Lower lobe of right lung (tissue), 2 donors: Measurements from ENCODE around the gene CHI3L1. TPM values are rescaled to one million over a fixed set of nuclear protein-coding genes. Genes with fewer than 3 reads are reported as not detected.

Experiments used
- ATAC-seq, 2 donors: fragments of 200-7000 bp; cut with Tn5 transposase; one replicate each; pipeline ENCODE4 v1.9.1; 2020 to 2022; ENCODE audit warnings: mild to moderate bottlenecking in 2 of 2, moderate library complexity in 2 of 2
- DNase-seq: peaks from one replicate; pipeline ENCODE4 v3.0.0-alpha.2; 2020
- H3K27ac ChIP-seq: fragments of 200-600 bp; one replicate; pipeline ENCODE4 v1.8.0; 2022
- H3K27me3 ChIP-seq: fragments of 200-600 bp; one replicate; pipeline ENCODE4 v1.8.0; 2022; ENCODE audit warnings: low read depth
- H3K36me3 ChIP-seq: fragments of 200-600 bp; one replicate; pipeline ENCODE4 v1.8.0; 2022; ENCODE audit warnings: mild to moderate bottlenecking
- H3K4me1 ChIP-seq: fragments of 200-600 bp; one replicate; pipeline ENCODE4 v1.8.0; 2022
- H3K4me3 ChIP-seq: fragments of 200-600 bp; one replicate; pipeline ENCODE4 v1.8.0; 2022; ENCODE audit warnings: mild to moderate bottlenecking
- H3K9me3 ChIP-seq: fragments of 200-600 bp; one replicate; pipeline ENCODE4 v1.8.0; 2022
- intact Hi-C: fragments of 100-400 bp; cut with DNase I; formaldehyde crosslinking; loops from one replicate; pipeline ENCODE4 v1.11.0; 2022
- total RNA-seq: library from RNA; stranded (reverse); fragmentation: NEBNext Ultra II Directional; extraction: Animal tissue kit (Norgen Biotek cat#: 25700); gene quantifications from one replicate; pipeline ENCODE4 v1.2.1, GENCODE V29; 2021
- TF ChIP-seq, protein P1 (sequence below): fragments of 200-600 bp; IDR thresholded peaks from one replicate; pipeline ENCODE4 v1.8.0; 2022; ENCODE audit warnings: antibody characterized with exemption, mild to moderate bottlenecking
- donor health status: DM: no; HTN: yes; CAD: no; lungs with severe emphysema.

Gene CHI3L1
- total RNA-seq, 1 donor from 2014 or later: 22.2 TPM

GRCh38 chr1:203158423-203158822, 28.1 kb downstream of the CHI3L1 start:
- H3K9me3 ChIP-seq: no peaks in the 10 kb centered on the region
- no peak overlapping the region for H3K4me3 ChIP-seq
- DNase-seq: no peak
- no peaks in the 10 kb centered on the region for H3K36me3 ChIP-seq
- peaks cover 7% of the 10 kb centered on the region for H3K4me1 ChIP-seq
- no peak overlapping the region for H3K27ac ChIP-seq
- no peak for ATAC-seq
- intact Hi-C loops: no loop called here
- TF ChIP-seq, protein P1, sequence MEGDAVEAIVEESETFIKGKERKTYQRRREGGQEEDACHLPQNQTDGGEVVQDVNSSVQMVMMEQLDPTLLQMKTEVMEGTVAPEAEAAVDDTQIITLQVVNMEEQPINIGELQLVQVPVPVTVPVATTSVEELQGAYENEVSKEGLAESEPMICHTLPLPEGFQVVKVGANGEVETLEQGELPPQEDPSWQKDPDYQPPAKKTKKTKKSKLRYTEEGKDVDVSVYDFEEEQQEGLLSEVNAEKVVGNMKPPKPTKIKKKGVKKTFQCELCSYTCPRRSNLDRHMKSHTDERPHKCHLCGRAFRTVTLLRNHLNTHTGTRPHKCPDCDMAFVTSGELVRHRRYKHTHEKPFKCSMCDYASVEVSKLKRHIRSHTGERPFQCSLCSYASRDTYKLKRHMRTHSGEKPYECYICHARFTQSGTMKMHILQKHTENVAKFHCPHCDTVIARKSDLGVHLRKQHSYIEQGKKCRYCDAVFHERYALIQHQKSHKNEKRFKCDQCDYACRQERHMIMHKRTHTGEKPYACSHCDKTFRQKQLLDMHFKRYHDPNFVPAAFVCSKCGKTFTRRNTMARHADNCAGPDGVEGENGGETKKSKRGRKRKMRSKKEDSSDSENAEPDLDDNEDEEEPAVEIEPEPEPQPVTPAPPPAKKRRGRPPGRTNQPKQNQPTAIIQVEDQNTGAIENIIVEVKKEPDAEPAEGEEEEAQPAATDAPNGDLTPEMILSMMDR: no peak
- no peaks in the 10 kb centered on the region for H3K27me3 ChIP-seq

GRCh38 chr1:203156280-203156679, 30.2 kb downstream of the CHI3L1 start:
- Histone ChIP-seq H3K27ac (no peak overlapping the region), H3K9me3 (no peaks in the 10 kb centered on the region), H3K36me3 (no peaks in the 10 kb centered on the region), H3K4me3 (no peak overlapping the region), H3K4me1 (peaks cover 9% of the 10 kb centered on the region), H3K27me3 (no peaks in the 10 kb centered on the region)
- ATAC-seq (no peak), DNase-seq (no peak)
- intact Hi-C loops: no loop called here
- TF ChIP-seq, protein P1: no peak

- ATAC-seq (peak; percentile 43 to 44), DNase-seq (no peak)
- TF ChIP-seq, protein P1: no peak
- H3K36me3 ChIP-seq: no peaks in the 10 kb centered on the region
- H3K27ac ChIP-seq: no peak overlapping the region
- no peaks in the 10 kb centered on the region for H3K9me3 ChIP-seq
- peaks cover 9% of the 10 kb centered on the region for H3K4me1 ChIP-seq
- no peak overlapping the region for H3K4me3 ChIP-seq
- no peaks in the 10 kb centered on the region for H3K27me3 ChIP-seq
- intact Hi-C loops: no loop called here
Measured at GRCh38 chr1:203153989-203154821, 32.3 kb downstream of the CHI3L1 start.

GRCh38 chr1:203153051-203153988, 33.2 kb downstream of the CHI3L1 start:
- peaks cover 9% of the 10 kb centered on the region for H3K4me1 ChIP-seq
- no peaks in the 10 kb centered on the region for H3K9me3 ChIP-seq
- no peak overlapping the region for H3K4me3 ChIP-seq
- TF ChIP-seq, protein P1: no peak
- no peaks in the 10 kb centered on the region for H3K36me3 ChIP-seq
- DNase-seq: no peak
- H3K27ac ChIP-seq: no peak overlapping the region
- no peaks in the 10 kb centered on the region for H3K27me3 ChIP-seq
- intact Hi-C loops: no loop called here
- ATAC-seq: peak; percentile 17 to 34

DNA sequence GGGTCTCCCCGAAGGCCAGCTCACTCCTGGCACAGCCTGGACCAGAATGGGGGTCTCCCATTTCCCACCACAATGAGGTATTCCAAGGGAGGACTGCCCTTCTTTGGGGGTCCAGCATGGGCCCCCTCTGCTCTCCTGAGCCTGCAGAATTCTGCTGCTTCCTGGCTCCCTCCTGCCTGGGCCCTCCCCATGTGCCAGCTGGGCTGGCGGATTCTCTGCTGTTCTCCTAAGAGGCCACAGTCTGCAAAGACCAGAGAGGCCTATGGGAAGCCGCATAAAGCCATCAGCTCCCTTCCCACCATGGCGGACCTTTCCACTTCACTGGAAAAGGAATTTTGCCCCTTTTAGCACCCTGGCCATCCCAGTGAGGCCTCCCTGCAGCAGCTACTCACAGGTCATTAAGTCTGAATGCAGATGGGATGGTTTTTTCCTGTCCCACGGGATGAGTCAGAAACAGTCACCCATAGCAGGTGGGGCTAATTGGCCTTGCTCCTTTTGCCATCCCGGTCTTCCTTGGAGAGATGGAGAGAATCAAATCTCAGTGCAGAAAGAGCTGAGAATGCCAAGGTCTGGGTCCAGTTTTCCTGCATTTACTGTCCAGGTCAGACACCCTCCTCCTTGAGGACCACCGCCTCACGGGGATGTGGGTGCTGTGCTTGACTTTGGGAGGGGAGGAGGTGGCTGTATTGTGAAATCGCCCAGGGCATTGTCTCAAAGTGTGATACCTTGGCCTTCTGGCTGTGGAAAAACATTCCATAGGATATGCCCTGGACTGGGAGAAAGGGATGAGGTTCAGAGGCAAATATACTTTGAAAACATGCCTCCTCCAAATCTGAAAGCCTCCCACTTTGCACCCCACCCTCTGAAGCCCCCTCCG, 34.1 kb downstream of the CHI3L1 start:
- TF ChIP-seq, protein P1: no peak
- no peak overlapping the region for H3K27ac ChIP-seq

More for the DNA sequence above, 34.1 kb downstream of the CHI3L1 start:
- DNase-seq: no peak
- intact Hi-C loops: no loop called here
- no peaks in the 10 kb centered on the region for H3K9me3 ChIP-seq
- H3K27me3 ChIP-seq: no peaks in the 10 kb centered on the region
- H3K4me1 ChIP-seq: peaks cover 9% of the 10 kb centered on the region
- ATAC-seq: no peak
- H3K36me3 ChIP-seq: no peaks in the 10 kb centered on the region
- H3K4me3 ChIP-seq: no peak overlapping the region
